Colonic mucosa (tissue), 4 donors: ENCODE measurements around the gene ZNF648. TPM values are rescaled to one million over a fixed set of nuclear protein-coding genes. Genes with fewer than 3 reads are reported as not detected.
"Not testable (repeated sequence)": the region's sequence is repeated elsewhere in the genome, so short reads cannot be mapped to it uniquely, and the experiment has no call there.

Experiments
- DNase-seq: peaks from one replicate; pipeline ENCODE4 v3.0.0-alpha.2; 2020
- H3K27ac ChIP-seq: fragments of 200-600 bp; one replicate; pipeline ENCODE4 v1.8.0; 2021
- H3K27me3 ChIP-seq: fragments of 200-600 bp; one replicate; pipeline ENCODE4 v1.8.0; 2021
- H3K36me3 ChIP-seq: fragments of 200-600 bp; one replicate; pipeline ENCODE4 v1.8.0; 2021
- H3K4me1 ChIP-seq: fragments of 200-600 bp; one replicate; pipeline ENCODE4 v1.8.0; 2021; ENCODE audit warnings: mild to moderate bottlenecking
- H3K4me3 ChIP-seq: fragments of 200-600 bp; one replicate; pipeline ENCODE4 v1.8.0; 2021
- H3K9ac ChIP-seq, 2 donors: one replicate each; pipeline ENCODE4 v1.7.0; 2013; ENCODE audit warnings: control low read depth in 2 of 2, low read depth in 2 of 2, low read length in 2 of 2
- H3K9me3 ChIP-seq: fragments of 200-600 bp; one replicate; pipeline ENCODE4 v1.8.0; 2021
- CTCF ChIP-seq: fragments of 200-600 bp; IDR thresholded peaks from one replicate; pipeline ENCODE4 v1.8.0; 2022; ENCODE audit warnings: antibody characterized with exemption, mild to moderate bottlenecking
- intact Hi-C: fragments of 100-400 bp; cut with DNase I; formaldehyde crosslinking; loops from one replicate; pipeline ENCODE4 v1.14.1; 2022
- total RNA-seq, 2 donors: library from RNA; stranded (reverse); fragmentation: NEBNext Ultra II Directional in 1 of 2; extraction: Animal tissue kit (Norgen Biotek cat#: 25700) in 1 of 2; gene quantifications; one replicate each; pipeline ENCODE4 v1.2.1, GENCODE V29; 2021
- donor health status: healthy.
- donor health status: DM: no; HTN: no; CAD: no.
- donor health status: DM: no; HTN: no; CAD: no.

ZNF648 gene
- total RNA-seq, 2 donors from 2014 or later = 0.07 TPM; not detected in 1

GRCh38 chr1:182052355-182052754, 9.2 kb downstream of the ZNF648 start:
- no peak overlapping the region for H3K9ac ChIP-seq
- DNase-seq = no peak
- H3K4me1 ChIP-seq = no peaks in the 10 kb centered on the region
- no peak overlapping the region for H3K4me3 ChIP-seq
- no peak overlapping the region for H3K27ac ChIP-seq
- intact Hi-C loops = loop anchor here (10.0 kb wide), 1 partner anchor 568 kb away; the partner anchor contains the start of gene CACNA1E
- H3K9me3 ChIP-seq = no peaks in the 10 kb centered on the region
- no peaks in the 10 kb centered on the region for H3K27me3 ChIP-seq
- no peak for TF ChIP-seq CTCF
- H3K36me3 ChIP-seq = no peaks in the 10 kb centered on the region

- Histone ChIP-seq H3K9ac (no peak overlapping the region), H3K4me3 (no peak overlapping the region), H3K9me3 (no peaks in the 10 kb centered on the region), H3K4me1 (no peaks in the 10 kb centered on the region), H3K27me3 (no peaks in the 10 kb centered on the region), H3K36me3 (no peaks in the 10 kb centered on the region), H3K27ac (no peak overlapping the region)
- no peak for TF ChIP-seq CTCF
- DNase-seq = no peak
- intact Hi-C loops = loop anchor here (10.0 kb wide), 1 partner anchor 567 kb away; the partner anchor contains the start of gene CACNA1E
These were observed 9.6 kb downstream of the ZNF648 start for GRCh38 chr1:182051938-182052337.

GRCh38 chr1:182050481-182051448, 10.7 kb downstream of the ZNF648 start:
- TF ChIP-seq CTCF = no peak
- Histone ChIP-seq H3K36me3 (no peaks in the 10 kb centered on the region), H3K27ac (no peak overlapping the region), H3K27me3 (no peaks in the 10 kb centered on the region), H3K9ac (no peak overlapping the region), H3K4me1 (no peaks in the 10 kb centered on the region), H3K4me3 (no peak overlapping the region), H3K9me3 (no peaks in the 10 kb centered on the region)
- intact Hi-C loops = loop anchor here (10.0 kb wide), 1 partner anchor 566 kb away; the partner anchor contains the start of gene CACNA1E
- DNase-seq = no peak

DNA sequence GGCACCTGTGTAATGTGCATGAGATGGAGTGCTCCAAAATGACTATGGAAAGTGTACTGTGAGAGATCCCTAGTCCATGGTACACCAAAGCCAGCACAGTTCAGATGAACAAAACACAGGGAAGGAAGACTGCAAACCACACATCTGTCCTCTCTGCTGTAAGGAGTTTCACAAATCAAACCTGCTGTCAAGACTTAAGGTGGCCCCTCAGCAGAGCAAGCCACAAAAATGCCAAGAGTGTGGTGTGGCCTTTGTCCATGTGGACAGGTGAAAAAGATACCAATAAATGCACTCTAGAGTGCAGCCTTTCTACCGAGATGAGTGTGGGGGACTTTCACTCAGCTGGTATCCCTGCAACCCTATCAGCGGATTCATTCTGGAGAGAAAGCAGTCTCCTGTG, 12.9 kb downstream of the ZNF648 start:
- Histone ChIP-seq H3K36me3 (no peaks in the 10 kb centered on the region), H3K9ac (no peak overlapping the region), H3K27ac (no peak overlapping the region), H3K9me3 (no peaks in the 10 kb centered on the region), H3K27me3 (no peaks in the 10 kb centered on the region), H3K4me1 (no peaks in the 10 kb centered on the region), H3K4me3 (no peak overlapping the region)
- no peak for DNase-seq
- TF ChIP-seq CTCF = no peak
- intact Hi-C loops = no loop called here

GRCh38 chr1:182046763-182047162, 14.7 kb downstream of the ZNF648 start:
- Histone ChIP-seq H3K27ac (no peak overlapping the region), H3K4me3 (no peak overlapping the region), H3K9me3 (no peaks in the 10 kb centered on the region), H3K4me1 (no peaks in the 10 kb centered on the region), H3K27me3 (no peaks in the 10 kb centered on the region), H3K36me3 (no peaks in the 10 kb centered on the region), H3K9ac (no peak overlapping the region)
- no peak for TF ChIP-seq CTCF
- no peak for DNase-seq
- intact Hi-C loops = no loop called here

GRCh38 chr1:182045481-182045880, 16.0 kb downstream of the ZNF648 start:
- H3K27me3 ChIP-seq, H3K4me3 ChIP-seq, DNase-seq, H3K9me3 ChIP-seq, H3K36me3 ChIP-seq, H3K9ac ChIP-seq, H3K27ac ChIP-seq, intact Hi-C loops, H3K4me1 ChIP-seq: not testable (repeated sequence)
